Neutrophil (primary cell): ENCODE results near the gene RGS1.

ENCODE experiments used
- H3K27ac ChIP-seq: fragments of 200-600 bp; sonication (generic); 2 replicates; pipeline ENCODE4 v1.5.1; 2016; ENCODE audit warnings: mild to moderate bottlenecking, moderate library complexity
- H3K27me3 ChIP-seq: fragments of 200-600 bp; sonication (generic); 2 replicates; pipeline ENCODE4 v1.6.0; 2016; ENCODE audit warnings: mild to moderate bottlenecking
- H3K36me3 ChIP-seq: fragments of 200-600 bp; sonication (generic); 2 replicates; pipeline ENCODE4 v1.5.1; 2017
- H3K4me1 ChIP-seq, 2 experiments: fragments of 200-600 bp in 1 of 2; sonication (generic) in 1 of 2; 1 replicate in 1 of 2; 2 replicates in 1 of 2; pipeline versions ENCODE4 v1.5.1 to v1.6.1; 2013 to 2016; ENCODE audit warnings: low read depth in 1 of 2, low read length in 1 of 2, mild to moderate bottlenecking in 1 of 2, moderate library complexity in 1 of 2; ENCODE audit not compliant: control insufficient read depth in 1 of 2, insufficient read depth in 1 of 2
- H3K4me3 ChIP-seq, 2 experiments: fragments of 200-600 bp in 1 of 2; sonication (generic) in 1 of 2; 1 replicate in 1 of 2; 2 replicates in 1 of 2; pipeline ENCODE4 v1.5.1; 2013 to 2016; ENCODE audit warnings: low read depth in 1 of 2, low read length in 1 of 2, mild to moderate bottlenecking in 1 of 2, moderate library complexity in 1 of 2
- H3K9me3 ChIP-seq: fragments of 200-600 bp; sonication (generic); 2 replicates; pipeline ENCODE4 v1.5.1; 2016
- TF ChIP-seq, protein P1 (sequence below): fragments of 200-600 bp; sonication (generic); IDR thresholded peaks from 2 replicates; pipeline ENCODE4 v1.5.1; 2016; ENCODE audit warnings: antibody characterized with exemption

The RGS1 gene

GRCh38 chr1:192564099-192564498 lies 11.5 kb upstream of the RGS1 start:
- no peaks in the 10 kb centered on the region for H3K27me3 ChIP-seq
- H3K9me3 ChIP-seq, result no peaks in the 10 kb centered on the region
- peaks cover 5 to 23% of the 10 kb centered on the region in 2 experiments for H3K4me1 ChIP-seq
- no peak overlapping the region for H3K4me3 ChIP-seq
- H3K27ac ChIP-seq, result no peak overlapping the region
- TF ChIP-seq, protein P1, sequence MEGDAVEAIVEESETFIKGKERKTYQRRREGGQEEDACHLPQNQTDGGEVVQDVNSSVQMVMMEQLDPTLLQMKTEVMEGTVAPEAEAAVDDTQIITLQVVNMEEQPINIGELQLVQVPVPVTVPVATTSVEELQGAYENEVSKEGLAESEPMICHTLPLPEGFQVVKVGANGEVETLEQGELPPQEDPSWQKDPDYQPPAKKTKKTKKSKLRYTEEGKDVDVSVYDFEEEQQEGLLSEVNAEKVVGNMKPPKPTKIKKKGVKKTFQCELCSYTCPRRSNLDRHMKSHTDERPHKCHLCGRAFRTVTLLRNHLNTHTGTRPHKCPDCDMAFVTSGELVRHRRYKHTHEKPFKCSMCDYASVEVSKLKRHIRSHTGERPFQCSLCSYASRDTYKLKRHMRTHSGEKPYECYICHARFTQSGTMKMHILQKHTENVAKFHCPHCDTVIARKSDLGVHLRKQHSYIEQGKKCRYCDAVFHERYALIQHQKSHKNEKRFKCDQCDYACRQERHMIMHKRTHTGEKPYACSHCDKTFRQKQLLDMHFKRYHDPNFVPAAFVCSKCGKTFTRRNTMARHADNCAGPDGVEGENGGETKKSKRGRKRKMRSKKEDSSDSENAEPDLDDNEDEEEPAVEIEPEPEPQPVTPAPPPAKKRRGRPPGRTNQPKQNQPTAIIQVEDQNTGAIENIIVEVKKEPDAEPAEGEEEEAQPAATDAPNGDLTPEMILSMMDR, result no peak
- no peaks in the 10 kb centered on the region for H3K36me3 ChIP-seq

- Histone ChIP-seq H3K4me3 (no peak overlapping the region), H3K36me3 (no peaks in the 10 kb centered on the region), H3K4me1 (peaks cover 5 to 23% of the 10 kb centered on the region in 2 experiments), H3K27ac (peak overlapping the region; percentile 63), H3K27me3 (no peaks in the 10 kb centered on the region), H3K9me3 (no peaks in the 10 kb centered on the region)
- TF ChIP-seq, protein P1, result no peak
These were observed 9.6 kb upstream of the RGS1 start for GRCh38 chr1:192565946-192566345.

DNA sequence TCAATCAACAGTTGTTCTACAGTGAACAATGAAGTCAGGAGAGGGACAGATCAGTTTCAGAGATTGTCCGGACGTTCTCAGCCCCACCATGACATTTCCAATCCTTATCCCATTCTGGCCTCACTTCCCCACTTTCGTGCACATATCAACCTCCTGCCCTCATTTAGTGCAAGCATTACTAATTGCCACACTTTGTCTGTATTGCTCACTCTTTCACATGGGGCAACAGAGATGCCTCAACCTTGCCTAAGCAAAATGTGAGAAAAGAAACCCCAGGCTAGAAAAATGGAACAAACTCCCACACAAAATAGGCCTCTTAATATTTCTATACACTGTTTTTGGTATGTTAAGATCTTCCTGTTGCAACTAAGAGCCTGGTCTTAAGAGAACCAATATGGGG lies 8.9 kb upstream of the RGS1 start:
- TF ChIP-seq, protein P1, result no peak
- Histone ChIP-seq H3K9me3 (no peaks in the 10 kb centered on the region), H3K4me1 (peaks cover 5 to 23% of the 10 kb centered on the region in 2 experiments), H3K36me3 (no peaks in the 10 kb centered on the region), H3K27ac (peak overlapping the region; percentile 63), H3K27me3 (no peaks in the 10 kb centered on the region), H3K4me3 (no peak overlapping the region)

DNA sequence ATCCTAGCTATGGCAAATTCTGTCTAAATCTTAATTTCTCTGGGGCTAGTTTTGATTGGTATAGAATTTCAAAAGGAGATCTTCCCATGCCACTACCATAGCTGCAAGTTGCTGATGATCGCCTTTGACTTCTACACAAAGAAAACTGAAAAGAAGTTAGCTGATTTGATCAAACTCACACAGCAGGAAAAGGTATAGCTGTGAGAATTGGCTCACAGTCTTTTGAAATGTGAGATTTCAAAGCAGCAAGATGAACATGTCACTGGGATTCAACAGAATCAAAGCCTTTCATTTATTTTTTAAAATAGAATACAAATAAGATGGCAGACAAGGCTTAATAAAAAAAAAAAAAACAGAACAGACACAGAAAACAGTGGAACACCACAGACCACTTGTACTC lies 7.5 kb upstream of the RGS1 start:
- Histone ChIP-seq H3K9me3 (no peaks in the 10 kb centered on the region), H3K36me3 (no peaks in the 10 kb centered on the region), H3K27ac (no peak overlapping the region), H3K27me3 (no peaks in the 10 kb centered on the region), H3K4me1 (peaks cover 5 to 23% of the 10 kb centered on the region in 2 experiments), H3K4me3 (no peak overlapping the region)
- TF ChIP-seq, protein P1, result no peak

DNA sequence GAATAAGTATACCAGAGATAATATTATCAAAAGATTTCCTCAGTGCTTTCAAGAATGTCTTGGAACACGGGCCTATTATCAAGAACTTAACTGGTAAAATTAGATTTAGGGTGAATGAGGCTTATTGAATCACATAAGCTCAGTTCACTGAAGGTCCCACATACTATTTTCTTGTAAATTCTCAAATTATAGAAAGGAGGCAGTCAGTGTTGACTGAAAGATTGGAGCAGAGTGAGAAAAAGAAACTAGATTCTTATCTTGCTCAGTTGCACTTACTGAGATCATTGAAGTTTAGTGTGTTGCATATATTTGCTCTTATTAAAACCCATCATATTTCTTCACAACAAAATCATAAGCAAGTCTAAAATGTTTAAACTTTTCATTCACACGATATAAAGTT lies 3.9 kb upstream of the RGS1 start:
- H3K4me1 ChIP-seq, result peaks cover 3 to 24% of the 10 kb centered on the region in 2 experiments
- no peaks in the 10 kb centered on the region for H3K27me3 ChIP-seq
- TF ChIP-seq, protein P1, result no peak
- H3K4me3 ChIP-seq, result no peak overlapping the region
- H3K9me3 ChIP-seq, result no peaks in the 10 kb centered on the region
- H3K36me3 ChIP-seq, result no peaks in the 10 kb centered on the region
- H3K27ac ChIP-seq, result no peak overlapping the region

GRCh38 chr1:192573499-192573898 lies 2.1 kb upstream of the RGS1 start:
- no peak overlapping the region for H3K4me3 ChIP-seq
- no peaks in the 10 kb centered on the region for H3K27me3 ChIP-seq
- peaks cover 0 to 16% of the 10 kb centered on the region in 2 experiments for H3K4me1 ChIP-seq
- no peaks in the 10 kb centered on the region for H3K9me3 ChIP-seq
- H3K36me3 ChIP-seq, result no peaks in the 10 kb centered on the region
- TF ChIP-seq, protein P1, result no peak
- peak overlapping the region; percentile 11 for H3K27ac ChIP-seq
